ENCODE measurements around the gene PTPN22. TPM values are rescaled to one million over a fixed set of nuclear protein-coding genes. Genes with fewer than 3 reads are reported as not detected.

PTPN22 gene
- total RNA-seq, 1 experiment from 2014 or later, result 0.89 TPM

- DNase-seq (ENCODE audit: unreplicated experiment), result no peak
- TF ChIP-seq CTCF (IDR thresholded peaks at IDR 0.05; ENCODE audit: unreplicated experiment), result no peak
- Mint-ChIP-seq H3K27me3 (ENCODE audit: insufficient read depth, unreplicated experiment) (no peaks in the 10 kb centered on the region), H3K4me3 (ENCODE audit: unreplicated experiment) (no peak overlapping the region), H3K36me3 (ENCODE audit: insufficient read depth, unreplicated experiment) (no peaks in the 10 kb centered on the region), H3K27ac (ENCODE audit: low read depth, unreplicated experiment) (no peak overlapping the region), H3K4me1 (ENCODE audit: insufficient read depth, unreplicated experiment) (no peaks in the 10 kb centered on the region), H3K9me3 (ENCODE audit: unreplicated experiment) (peaks cover 19% of the 10 kb centered on the region)
- BruUV-seq (replicated peaks), result no TSS peak
- intact Hi-C loops (cut with micrococcal nuclease), result no loop called here
- CTCF ChIA-PET, result interaction anchor here (0.6 to 0.7 kb wide), 2 partner anchors 12 to 825 kb away, joined by 3 to 5 read pairs; no protein-coding TSS in a partner anchor
- POLR2A ChIA-PET, result no interaction called here
These were observed 25.0 kb downstream of the PTPN22 start for GRCh38 chr1:113846391-113847035.

- DNase-seq (ENCODE audit: unreplicated experiment), result no peak
- no peak for TF ChIP-seq CTCF (IDR thresholded peaks at IDR 0.05; ENCODE audit: unreplicated experiment)
- no peaks in the 10 kb centered on the region for H3K36me3 Mint-ChIP-seq (ENCODE audit: insufficient read depth, unreplicated experiment)
- no peak overlapping the region for H3K27ac Mint-ChIP-seq (ENCODE audit: low read depth, unreplicated experiment)
- H3K27me3 Mint-ChIP-seq (ENCODE audit: insufficient read depth, unreplicated experiment), result no peaks in the 10 kb centered on the region
- intact Hi-C loops (cut with micrococcal nuclease), result loop anchor here (10.0 kb wide), 2 partner anchors 138 to 448 kb away; partner anchors contain the start of gene OLFML3
- no TSS peak for BruUV-seq (replicated peaks)
- POLR2A ChIA-PET, result interaction anchor here (0.7 to 1.1 kb wide), 2 partner anchors 20 to 68 kb away, joined by 3 to 5 read pairs; partner anchors contain the start of gene AP4B1
- CTCF ChIA-PET, result interaction anchor here (1.1 to 5.4 kb wide), 10 partner anchors 19 to 836 kb away, joined by 3 to 27 read pairs (median 8); partner anchors contain the start of genes AP4B1 and HIPK1
- H3K4me3 Mint-ChIP-seq (ENCODE audit: unreplicated experiment), result no peak overlapping the region
- no peaks in the 10 kb centered on the region for H3K4me1 Mint-ChIP-seq (ENCODE audit: insufficient read depth, unreplicated experiment)
- no peaks in the 10 kb centered on the region for H3K9me3 Mint-ChIP-seq (ENCODE audit: unreplicated experiment)
These were observed 35.0 kb downstream of the PTPN22 start for GRCh38 chr1:113836534-113836933.

DNA sequence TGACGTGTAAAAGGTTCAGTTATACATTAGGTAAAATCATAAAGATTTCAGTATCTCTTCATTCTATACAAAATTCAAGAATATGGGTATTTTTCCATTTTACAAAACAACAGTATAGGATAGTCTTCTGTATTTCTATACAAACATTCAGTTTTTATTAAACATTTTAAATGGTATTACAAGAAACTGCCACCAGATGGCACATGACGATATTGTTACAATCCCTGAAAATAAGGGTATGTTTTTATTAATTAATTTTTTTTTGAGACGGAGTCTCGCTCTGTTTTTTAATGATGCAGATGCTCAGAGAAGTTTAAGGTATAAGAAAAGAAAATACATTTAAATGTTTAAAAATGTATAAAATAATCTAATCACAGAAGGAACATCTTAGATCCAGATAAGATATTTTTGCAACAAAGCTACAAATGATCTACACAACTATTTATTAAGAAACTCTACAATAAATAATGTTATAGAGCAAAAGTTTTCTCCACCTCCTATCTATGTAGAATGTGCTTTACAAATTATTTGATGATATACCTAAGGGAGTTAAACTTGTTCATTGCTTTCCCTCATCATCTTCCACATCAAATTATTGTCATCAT, 35.7 kb downstream of the PTPN22 start:
- H3K4me1 Mint-ChIP-seq (ENCODE audit: insufficient read depth, unreplicated experiment), result no peaks in the 10 kb centered on the region
- peak; percentile 72 for DNase-seq (ENCODE audit: unreplicated experiment)

More for the DNA sequence above, 35.7 kb downstream of the PTPN22 start:
- CTCF ChIA-PET, result interaction anchor here (0.6 to 5.4 kb wide), 28 partner anchors 13 to 954 kb away, joined by 3 to 27 read pairs (median 5); partner anchors contain the start of genes AP4B1, HIPK1 and OLFML3
- POLR2A ChIA-PET, result interaction anchor here (0.6 to 4.9 kb wide), 5 partner anchors 21 to 94 kb away, joined by 3 to 33 read pairs (median 5); partner anchors contain the start of genes AP4B1, DCLRE1B, HIPK1 and PHTF1
- peak; percentile 50 for TF ChIP-seq CTCF (IDR thresholded peaks at IDR 0.05; ENCODE audit: unreplicated experiment)
- H3K27me3 Mint-ChIP-seq (ENCODE audit: insufficient read depth, unreplicated experiment), result no peaks in the 10 kb centered on the region
- BruUV-seq (replicated peaks), result no TSS peak
- no peaks in the 10 kb centered on the region for H3K36me3 Mint-ChIP-seq (ENCODE audit: insufficient read depth, unreplicated experiment)
- no peak overlapping the region for H3K27ac Mint-ChIP-seq (ENCODE audit: low read depth, unreplicated experiment)
- intact Hi-C loops (cut with micrococcal nuclease), result loop anchor here (1.0 to 10.0 kb wide), 3 partner anchors 70 to 449 kb away; partner anchors contain the start of genes DCLRE1B and OLFML3
- no peaks in the 10 kb centered on the region for H3K9me3 Mint-ChIP-seq (ENCODE audit: unreplicated experiment)
- no peak overlapping the region for H3K4me3 Mint-ChIP-seq (ENCODE audit: unreplicated experiment)
